ENCODE data around the gene KCNQ5.

GRCh38 chr6:73047801-73048200 is 425.9 kb downstream of the KCNQ5 start:
- no peak for TF ChIP-seq CTCF (IDR thresholded peaks at IDR 0.05)
- no peak for TF ChIP-seq EP300 (IDR thresholded peaks at IDR 0.05)
- no peak for TF ChIP-seq POLR2A (IDR thresholded peaks at IDR 0.05)
